Measurements from ENCODE around the gene WFDC2.
"Not testable (repeated sequence)": the region's sequence is repeated elsewhere in the genome, so short reads cannot be mapped to it uniquely, and the experiment has no call there.

WFDC2 gene

DNA sequence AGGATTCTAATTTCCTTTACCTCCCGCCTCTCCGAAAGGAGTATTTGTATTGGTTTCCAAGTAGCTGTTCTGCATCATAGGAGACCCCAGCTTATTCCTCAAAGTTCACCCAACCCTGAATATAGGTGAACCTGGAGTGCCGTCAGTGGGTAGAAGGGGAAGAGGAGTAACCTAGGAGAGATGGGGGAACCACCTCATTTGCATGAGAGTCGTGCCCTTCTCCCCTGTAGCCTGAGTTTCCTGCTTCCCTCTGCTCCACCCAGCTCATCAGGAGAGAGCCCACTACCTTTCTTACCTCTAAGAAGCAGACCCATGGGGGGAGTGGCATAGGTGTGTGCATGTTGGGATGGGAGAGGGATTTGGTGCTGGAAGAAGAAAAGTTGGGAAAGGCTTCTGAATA, 17.3 kb upstream of the WFDC2 start:
- DNase-seq (ENCODE audit: low read depth) = no peak

- DNase-seq (ENCODE audit: low read depth) = no peak
Observed at GRCh38 chr20:45452772-45453691, 16.5 kb upstream of the WFDC2 start.

DNA sequence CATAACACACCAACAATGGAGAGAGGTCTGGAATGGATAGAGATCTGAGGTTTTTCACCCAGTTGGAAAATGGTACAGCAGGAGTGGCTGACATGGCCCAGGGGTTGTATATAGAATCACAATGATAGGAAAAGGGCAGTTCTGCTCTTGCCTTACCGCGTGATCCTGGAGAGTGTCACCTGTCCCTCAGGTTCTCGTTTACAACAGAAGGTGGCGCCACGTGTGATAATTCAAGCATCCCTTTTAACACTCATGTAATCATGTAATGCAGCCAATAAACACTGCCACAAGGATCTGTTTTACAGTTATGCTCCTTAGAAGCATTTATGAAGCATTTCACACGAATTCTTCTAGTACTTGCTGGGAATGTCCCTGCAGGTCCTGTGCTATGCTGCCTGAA, 12.9 kb upstream of the WFDC2 start:
- no peak for DNase-seq (ENCODE audit: low read depth)

- no peak for DNase-seq (ENCODE audit: low read depth)
Observed at GRCh38 chr20:45459606-45460005, 9.9 kb upstream of the WFDC2 start.

- DNase-seq (ENCODE audit: low read depth) = no peak
Observed at GRCh38 chr20:45461225-45461624, 8.3 kb upstream of the WFDC2 start.

DNA sequence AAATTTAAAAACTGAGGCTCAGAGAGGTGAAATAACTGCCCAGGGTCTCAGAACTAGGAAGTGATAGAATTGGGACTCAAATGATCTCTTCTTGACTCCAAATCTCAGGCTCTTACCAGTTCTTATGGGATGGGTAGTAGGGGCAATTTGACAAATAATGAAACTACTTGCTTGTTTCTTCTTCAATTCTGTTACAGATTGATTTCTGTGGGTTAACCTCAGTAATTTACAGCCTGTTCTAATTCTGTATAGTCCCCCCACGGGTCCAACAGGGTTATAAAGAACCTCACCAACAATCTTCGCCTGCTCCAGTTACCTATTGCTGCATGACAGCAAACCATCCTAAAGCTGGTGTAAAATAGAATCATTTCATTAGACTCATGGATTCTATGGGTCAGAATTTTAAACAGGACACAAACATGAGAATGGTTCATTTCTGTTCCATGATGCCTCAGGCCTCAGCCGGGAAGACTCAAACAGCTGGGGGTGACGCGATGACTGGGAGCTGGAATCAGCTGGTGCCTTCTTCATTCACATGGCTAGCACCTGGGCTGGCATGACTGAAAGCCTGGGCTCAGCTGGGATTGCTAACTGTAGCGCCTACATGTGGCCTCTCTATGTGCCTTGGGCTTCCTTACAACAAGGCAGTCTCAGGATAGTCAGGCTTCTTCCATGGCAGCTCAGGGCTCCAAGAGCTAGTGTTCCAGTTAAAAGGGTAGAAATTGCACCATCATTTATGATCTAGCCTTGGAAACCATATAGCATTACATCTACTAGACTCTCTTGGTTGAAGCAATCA, 6.6 kb upstream of the WFDC2 start:
- no peak for DNase-seq (ENCODE audit: low read depth)

DNA sequence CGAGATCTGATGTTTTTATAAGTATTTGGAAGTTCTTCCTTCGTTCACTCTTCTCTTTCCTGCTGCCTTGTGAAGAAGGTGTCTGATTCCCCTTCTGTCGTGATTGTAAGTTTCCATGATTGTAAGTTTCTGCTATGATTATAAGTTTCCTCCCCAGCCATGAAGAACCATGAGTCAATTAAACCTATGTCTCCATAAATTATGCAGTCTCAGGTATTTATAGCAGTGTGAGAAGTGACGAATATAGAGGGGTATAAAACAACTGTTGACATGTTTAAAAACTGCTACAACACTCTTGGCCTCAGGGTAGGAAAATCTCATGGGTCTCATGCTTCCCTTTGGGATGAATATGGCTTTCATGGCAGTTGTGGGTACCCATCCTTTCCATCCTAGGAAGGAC, 5.8 kb upstream of the WFDC2 start:
- no peak for DNase-seq (ENCODE audit: low read depth)

DNA sequence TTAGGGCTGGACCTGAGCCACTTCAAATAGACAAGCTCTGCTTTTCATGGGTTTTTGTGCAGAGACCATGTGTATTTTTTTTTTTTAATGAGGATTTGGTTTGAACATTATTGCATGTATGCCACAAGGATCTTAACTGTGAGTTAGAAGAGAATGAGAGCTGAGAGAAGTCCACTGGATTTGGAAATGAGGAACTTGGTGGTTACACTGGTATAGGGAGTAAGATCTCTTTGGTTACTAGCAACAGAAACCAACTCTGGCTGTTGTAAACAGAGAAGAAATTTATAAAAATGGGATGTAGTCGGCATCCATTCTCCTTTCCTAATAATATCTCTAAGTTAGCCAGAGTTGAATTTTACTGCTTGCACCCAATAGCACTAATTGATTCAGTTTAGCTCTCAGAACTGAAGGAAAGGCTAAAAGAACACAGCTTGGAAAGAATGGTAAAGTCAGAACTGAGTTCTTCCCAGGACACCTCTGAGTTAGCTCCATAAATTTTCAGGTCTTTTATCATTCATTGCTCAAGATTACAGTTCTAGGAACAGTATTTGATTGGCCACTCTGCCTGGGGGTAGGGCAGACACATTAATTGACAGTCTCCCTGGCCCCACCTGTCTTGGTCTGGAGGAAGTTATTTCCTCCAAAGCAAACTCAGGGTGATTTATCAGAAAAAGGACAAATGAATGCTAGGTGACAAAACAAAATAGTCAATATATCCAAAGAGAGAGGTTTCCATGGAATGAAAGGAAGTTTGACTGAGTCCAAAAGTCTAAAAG, 3.9 kb upstream of the WFDC2 start:
- no peak for DNase-seq (ENCODE audit: low read depth)

DNA sequence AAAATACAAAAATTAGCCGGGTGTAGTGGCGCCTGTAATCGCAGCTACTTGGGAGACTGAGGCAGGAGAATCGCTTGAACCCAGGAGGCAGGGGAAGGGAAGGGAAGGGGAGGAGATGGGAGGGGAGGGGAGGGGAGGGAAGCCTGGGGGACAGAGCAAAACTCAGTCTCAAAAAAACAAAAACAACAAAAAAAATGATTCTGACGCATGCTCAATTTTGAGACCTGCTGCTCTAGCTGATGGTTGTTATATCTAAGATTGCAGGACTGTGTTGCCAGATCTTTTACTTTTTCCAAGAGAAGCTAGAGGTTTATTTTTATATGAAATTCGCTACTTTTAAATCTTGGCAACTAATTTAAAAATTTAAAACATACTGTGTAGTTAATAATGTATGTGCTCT, 2.4 kb upstream of the WFDC2 start:
- DNase-seq (ENCODE audit: low read depth) = no peak

DNA sequence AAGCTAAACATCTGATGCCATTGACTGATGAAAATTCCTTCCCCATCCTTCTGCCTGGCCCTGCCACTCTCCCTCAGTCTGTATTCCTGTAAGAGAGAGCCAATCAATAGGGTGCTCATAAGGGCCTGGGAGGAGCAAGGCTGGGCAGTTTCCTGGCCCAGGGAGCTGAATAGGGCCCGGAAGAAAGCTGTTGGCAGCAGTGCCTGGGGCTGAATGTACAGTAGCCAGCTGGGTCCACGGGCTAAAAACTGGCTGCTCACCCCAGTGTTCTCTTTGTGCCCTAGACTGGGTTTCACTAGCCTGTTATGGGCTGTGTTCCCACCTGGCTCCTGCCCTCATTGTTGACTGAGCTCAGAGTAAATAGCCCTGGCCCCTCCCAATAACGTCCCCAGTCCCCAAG, 1.7 kb upstream of the WFDC2 start:
- DNase-seq (ENCODE audit: low read depth) = no peak

- no peak for DNase-seq (ENCODE audit: low read depth)
Observed at GRCh38 chr20:45470262-45470931, 844 bp downstream of the WFDC2 start.

GRCh38 chr20:45470937-45471336, 1.4 kb downstream of the WFDC2 start:
- no peak for DNase-seq (ENCODE audit: low read depth)

GRCh38 chr20:45472286-45472685, 2.7 kb downstream of the WFDC2 start:
- not testable (repeated sequence) for DNase-seq (ENCODE audit: low read depth)

GRCh38 chr20:45477530-45478148, 8.1 kb downstream of the WFDC2 start:
- DNase-seq (ENCODE audit: low read depth) = not testable (repeated sequence)

GRCh38 chr20:45479822-45480221, 10.3 kb downstream of the WFDC2 start:
- no peak for DNase-seq (ENCODE audit: low read depth)

- no peak for DNase-seq (ENCODE audit: low read depth)
Observed at GRCh38 chr20:45484676-45485075, 15.1 kb downstream of the WFDC2 start.

DNA sequence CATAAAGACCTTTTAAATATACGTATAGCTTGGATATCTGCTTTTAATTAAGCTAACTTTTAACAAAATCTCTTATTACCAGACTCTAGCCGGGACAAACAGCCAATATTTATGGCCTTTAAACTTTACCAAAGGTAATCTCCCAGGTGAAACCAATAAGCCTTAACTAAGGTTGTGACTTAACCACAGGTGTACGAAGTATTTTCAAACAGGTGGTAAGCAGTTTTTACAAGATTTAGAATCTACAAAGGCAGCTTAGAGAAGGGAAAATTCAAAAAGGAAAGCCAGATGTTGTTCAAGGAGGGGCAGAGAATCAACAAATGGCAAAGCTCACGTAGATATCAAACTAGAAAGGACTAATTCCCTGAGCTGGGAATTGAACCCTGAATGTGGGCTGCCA, 15.8 kb downstream of the WFDC2 start:
- no peak for DNase-seq (ENCODE audit: low read depth)

GRCh38 chr20:45487231-45487635, 17.7 kb downstream of the WFDC2 start:
- no peak for DNase-seq (ENCODE audit: low read depth)

GRCh38 chr20:45489083-45489531, 19.6 kb downstream of the WFDC2 start:
- no peak for DNase-seq (ENCODE audit: low read depth)

- no peak for DNase-seq (ENCODE audit: low read depth)
Observed at GRCh38 chr20:45495501-45495941, 26.0 kb downstream of the WFDC2 start.

GRCh38 chr20:45496166-45496565, 26.6 kb downstream of the WFDC2 start:
- no peak for DNase-seq (ENCODE audit: low read depth)

Data from stimulated activated CD8-positive, alpha-beta memory T cell treated with anti-CD3 and anti-CD28 coated beads, Interleukin-12 subunit alpha, Interleukin-12 subunit beta, amount 100 ng/mL, for 4 hours (primary cell).